ENCODE results near the gene FAM168A.
"Not testable (repeated sequence)": the region's sequence is repeated elsewhere in the genome, so short reads cannot be mapped to it uniquely, and the experiment has no call there.

FAM168A gene

DNA sequence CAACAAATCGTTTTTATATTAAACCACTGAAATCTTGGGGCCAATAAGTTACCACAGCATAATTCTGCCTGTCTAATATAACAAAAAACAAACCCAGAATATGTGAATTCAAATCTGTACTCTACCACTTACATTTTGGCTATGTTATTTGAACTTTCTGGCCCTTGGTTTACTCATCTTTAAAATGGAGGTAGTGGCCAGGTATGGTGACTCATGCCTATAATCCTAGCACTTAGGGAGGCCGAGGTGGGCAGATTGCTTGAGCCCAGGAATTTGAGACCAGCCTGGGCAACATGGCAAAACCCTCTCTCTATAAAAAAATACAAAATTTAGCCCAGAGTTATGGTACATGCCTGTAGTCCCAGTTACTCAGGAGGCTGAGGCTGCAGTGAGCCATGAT is 84.2 kb downstream of the FAM168A start:
- DNase-seq = no peak

DNA sequence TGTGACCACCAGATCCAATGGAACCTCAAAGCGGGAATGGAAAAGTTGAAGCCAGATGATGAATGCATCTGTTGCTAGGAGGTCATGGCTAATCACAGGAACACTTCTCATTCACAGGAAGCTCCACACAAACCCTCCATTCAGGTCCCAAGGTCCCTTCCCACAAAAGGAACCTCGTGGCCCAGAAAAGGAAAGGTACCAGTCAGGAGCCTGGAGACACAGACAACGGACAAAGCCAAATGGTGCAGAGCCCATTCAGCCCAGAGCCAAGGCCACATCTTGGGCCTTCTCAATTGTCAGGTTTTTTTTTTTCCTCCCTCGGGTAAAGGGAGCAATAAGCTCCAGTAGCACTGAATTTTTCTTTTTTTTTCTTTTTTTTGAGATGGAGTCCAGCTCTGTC is 87.0 kb downstream of the FAM168A start:
- no peak for DNase-seq

DNA sequence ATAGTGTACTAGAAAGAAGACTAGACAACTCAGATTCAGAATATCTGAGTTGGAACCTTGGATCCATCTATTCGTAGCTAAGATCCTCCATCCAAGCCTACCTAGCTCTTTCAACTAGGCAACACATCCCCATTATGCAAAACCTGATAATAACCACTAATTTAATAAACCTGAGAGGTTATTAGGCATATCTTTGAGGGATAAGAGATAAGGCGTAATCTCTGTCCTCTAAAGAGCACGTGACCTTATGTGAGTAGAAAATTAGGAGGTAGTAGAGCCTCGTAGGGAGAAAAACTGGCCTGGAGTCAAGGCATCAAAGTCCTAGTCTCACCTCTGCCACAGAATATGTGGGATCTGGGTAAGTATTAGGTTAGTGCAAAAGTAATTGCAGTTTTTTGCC is 87.8 kb downstream of the FAM168A start:
- no peak for DNase-seq

DNA sequence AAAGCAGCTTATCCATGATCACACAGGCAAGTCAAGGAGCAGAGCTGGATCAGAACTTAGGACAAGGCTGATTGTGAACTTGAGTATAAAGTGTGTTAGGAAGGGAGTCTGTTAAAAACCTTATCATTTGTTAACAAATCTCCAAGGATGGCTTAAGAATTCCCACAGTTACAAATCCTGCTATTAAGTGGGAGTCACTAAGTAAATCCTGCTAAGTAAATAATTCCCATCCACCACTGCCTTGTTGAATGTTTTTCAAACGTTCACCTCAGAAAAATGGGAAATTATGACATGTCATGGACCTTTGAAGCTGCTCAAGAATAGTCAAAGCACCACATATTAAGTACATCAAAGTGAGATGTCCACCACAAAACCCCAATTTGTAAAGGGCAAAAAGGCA is 88.7 kb downstream of the FAM168A start:
- DNase-seq = no peak

DNA sequence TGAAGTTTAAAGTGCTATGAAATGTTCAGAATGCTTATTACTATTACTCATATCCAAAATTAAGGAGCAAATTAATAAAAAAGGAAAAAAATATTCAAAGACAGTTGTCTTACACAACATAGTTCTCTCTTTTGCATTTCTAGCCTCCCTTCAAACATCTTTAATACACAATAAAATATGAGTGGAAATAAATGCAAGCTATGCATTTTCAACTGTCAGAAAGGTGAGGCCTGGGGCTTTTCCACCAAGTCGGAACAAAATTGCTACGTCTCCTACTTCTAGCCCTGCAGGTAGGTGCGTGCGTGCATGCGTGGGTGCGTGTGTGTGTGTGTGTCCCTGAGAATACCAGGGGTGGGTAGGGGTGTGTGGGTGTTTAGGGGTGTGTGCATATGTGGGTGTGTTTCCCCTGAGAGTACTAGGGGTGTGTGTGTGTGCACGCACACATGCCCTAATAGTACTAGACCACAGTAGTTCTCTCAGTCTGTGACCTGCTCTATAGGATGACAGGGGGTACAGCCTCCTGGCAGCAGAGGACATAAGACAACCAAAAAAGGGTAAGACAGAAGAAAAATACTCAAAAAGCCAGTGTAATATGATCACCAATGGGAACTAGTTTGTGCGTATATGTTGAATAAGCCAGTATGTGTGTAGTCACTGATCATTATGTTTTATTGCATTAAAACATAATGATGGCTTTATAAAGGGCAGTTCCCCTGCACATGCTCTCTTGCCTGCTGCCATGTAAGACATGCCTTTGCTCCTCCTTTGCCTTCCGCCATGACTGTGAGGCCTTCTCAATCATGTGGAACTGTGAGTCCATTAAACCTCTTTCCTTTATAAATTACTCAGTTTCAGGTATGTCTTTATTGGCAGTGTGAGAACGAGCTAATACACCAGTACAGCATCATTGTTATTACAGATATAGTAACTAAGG is 89.4 kb downstream of the FAM168A start:
- DNase-seq = no peak

DNA sequence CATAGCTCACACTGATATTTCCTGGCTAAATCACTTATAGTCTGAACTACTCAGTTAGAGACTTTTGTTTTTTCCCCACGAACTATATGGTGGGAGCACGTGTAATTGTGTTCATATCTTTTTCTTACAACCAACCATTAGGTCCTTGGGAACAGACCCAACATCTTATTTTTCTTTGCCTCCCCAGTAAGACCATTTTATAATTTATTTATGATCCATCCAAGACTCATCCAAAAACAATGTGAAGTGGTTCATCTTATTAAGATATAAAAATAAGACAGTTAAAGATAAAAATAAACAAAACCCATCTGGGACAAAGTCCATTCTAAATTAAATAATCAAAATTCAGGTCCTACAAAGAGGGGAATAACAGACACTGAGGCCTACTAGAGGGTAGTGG is 90.8 kb downstream of the FAM168A start:
- no peak for DNase-seq

DNA sequence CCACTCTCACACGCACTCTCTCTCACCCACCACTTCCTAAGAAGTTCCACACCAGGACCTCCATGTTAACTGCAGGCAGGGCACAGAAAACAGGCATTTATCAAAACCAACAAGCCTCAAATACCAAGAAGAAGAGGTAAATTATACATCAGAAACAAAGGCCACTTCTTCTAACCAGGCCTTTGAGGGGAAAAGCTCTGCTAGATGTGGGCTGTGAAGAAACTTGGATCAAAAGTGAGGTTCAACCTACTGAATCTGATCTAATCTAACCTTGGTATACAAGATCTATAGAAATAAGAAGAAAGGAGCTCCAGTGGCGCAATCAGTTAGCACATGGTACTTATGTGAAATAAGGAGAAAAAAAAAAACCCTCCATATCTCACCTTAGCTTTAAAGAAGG is 91.9 kb downstream of the FAM168A start:
- DNase-seq = no peak

DNA sequence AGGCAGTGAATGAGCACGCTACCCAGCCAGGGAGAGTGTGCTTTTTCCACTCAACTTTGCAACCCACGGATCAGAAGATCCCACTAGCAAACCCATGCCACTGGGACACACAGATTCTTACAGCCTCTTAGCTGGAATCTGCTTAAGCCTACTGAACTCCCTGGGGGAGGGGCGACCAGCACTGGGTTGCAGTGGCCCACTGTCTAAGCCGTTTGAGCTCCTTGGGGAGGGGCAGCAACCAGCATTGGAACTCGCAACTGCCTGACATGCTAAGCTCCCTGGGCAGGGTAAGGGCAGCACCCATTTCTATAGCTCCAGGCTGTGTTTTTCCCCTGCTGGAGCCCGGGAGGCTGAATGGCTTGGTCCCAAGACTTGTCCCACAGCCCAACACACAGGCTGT is 99.6 kb downstream of the FAM168A start:
- no peak for DNase-seq

DNA sequence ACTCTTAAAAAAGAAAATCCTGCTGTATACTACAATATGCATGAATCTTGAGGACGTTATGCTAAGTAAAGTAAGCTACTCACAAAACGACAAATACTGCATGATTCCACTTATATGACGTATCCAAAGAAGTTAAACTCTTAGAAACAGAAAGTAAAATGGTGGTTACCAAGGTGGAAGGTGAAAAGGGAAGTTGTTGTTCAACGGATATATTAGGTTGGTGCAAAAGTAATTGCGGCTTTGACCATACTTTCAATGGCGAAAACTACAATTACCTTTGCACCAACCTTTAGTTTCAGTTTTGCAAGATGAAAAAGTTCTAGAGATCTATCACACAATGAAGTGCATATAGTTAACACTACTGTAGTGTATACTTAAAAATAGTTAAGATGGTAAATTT is 101.8 kb downstream of the FAM168A start:
- DNase-seq = no peak

DNA sequence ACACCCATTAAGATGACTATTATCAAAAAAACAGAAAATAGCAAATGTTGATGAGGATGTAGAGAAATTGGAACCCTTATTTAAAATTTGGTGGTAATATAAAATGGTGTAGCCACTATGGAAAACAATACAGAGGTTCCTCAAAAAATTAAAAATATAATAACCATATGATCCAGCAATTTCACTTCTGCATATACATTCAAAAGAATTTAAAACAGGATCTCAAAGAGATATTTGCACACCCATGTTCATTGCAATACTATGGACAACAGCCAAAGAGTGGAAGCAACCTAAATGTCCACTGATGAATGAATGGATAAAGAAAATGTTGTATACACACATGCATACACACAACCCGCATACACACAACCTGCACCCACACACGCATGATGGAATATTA is 102.2 kb downstream of the FAM168A start:
- no peak for DNase-seq

DNA sequence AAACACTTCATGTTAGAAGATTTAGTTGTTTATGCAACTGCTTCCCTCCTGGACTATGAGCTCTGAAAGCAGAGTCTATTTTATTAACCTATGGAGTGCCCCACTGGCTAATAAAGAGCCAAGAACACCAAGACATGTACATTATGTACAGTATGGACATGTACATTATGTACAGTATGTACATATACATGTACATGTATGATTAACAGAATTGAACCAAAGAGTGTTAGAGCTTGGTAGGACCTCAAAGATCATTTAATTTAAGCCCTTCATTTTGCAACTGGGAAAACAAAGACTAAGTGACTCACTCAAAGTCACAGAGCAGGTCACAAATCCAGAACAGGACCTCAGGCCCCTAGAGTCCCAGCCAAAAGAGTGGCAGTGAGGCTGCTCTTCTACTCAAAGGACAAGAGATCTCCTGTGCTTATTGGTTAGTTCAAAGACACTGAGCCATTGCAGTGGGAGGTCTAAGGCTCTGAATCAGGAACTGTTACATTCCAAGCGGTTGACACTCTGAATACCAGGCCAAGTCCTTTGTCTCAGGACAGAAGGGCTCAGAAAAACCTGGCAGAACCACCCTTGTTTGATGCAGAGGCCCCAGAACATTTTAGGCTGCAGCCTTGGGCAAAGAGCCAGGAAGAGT is 103.8 kb downstream of the FAM168A start:
- no peak for DNase-seq

DNA sequence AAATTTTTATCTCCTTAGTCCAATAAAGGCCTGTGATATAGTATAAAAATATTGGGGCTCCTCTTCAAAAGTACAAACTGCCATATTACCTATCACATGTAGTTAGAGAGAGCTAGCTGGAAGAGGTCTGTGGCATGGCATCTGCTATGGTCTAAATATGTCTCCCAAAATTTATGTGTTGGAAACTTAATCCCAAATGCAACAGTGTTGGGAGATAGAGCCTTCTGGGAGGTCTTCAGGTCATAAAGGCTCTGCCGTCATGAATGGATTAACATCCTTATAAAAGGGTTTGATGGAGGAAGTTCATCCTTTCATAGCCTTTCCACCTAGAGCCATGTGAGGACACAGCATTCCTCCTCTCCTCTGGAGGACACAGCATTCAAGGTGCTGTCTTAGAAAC is 116.3 kb downstream of the FAM168A start:
- DNase-seq = no peak

DNA sequence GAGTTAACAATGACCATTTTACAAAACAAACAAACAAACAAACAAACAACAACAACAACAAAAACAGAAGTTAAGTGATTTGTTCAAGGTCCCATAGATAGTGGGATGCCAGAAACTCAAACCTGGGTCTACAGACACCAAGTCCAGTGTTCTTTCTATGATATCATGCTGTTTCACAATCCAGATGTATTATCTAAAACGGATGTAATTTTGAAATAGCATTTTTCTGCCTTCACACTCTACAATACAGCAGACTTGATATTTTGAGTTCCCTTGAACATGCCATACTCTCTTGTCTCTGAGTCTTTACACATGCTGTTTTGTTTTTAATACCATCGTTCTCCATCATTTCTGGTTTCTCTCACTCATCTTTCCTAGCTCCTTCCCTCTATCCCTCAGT is 117.2 kb downstream of the FAM168A start:
- no peak for DNase-seq

DNA sequence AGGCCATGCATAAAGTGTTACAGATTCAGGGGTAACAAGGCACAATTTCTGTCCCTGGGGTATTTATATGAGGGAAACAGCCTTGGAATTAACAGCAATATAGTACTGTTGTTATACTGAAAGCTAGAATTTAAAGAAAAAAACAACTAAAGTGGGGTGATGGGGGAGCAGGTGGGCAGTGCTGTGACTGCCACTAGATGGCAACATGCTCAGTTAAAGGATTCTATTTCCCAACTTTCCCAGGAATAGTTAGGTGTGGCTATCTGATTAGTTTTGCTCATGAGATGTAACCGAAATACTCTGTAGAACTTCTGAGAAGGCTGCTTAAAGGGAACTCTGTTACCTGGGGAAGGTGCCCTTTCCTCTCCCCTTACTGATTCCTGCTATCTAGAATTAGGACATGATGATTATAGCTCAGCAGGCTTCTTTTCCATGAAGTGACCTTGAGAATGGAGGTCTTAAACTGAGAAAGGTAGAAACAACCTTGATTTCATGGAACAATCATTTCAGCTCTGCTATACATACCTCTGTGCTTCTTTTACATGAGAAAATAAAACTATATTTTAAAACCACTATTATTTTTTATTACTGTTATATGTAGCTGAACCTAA is 119.1 kb downstream of the FAM168A start:
- DNase-seq = no peak

DNA sequence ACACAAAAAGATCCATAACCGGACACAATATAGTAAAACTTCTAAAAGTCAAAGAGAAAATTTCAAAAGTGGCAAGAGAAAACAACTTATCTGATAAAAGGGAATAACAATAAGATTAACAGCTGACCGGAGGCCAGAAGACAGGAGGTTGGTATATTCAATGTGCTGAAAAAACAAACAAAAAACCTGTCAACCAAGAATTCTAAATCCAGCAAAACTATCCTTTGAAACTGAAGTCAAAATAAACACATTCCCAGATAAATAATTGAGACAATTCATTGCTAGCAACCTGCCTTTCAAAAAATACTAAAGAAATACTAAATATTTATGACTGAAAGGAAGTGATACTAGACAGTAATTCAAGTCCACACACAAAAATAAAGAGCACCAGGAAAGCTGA is 120.4 kb downstream of the FAM168A start:
- no peak for DNase-seq

DNA sequence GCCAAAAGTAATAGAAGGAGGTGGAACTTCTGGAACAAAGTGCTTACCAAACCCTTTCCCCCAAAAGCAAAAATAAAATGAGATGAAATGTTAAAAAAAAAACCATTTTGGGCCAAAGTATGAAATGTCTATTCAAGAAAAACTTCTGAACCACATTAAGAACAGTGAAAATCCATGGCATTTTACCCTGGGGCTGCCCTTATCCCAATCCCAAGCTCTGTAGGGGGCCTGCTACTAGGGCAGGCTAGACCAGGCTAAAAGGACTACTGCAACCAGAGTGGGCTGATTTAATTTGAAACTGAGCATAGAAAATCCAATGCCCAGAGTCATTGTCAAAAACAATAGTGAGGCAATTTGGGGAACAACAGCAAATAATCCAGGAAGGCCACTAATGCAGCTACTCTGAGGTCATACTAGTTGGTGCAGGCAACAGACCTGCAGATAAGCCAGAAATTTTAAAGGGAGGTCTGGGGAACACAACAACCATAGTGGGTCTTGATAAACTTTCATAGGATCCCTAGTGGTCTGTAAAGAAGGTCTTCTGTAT is 122.3 kb downstream of the FAM168A start:
- DNase-seq = no peak

DNA sequence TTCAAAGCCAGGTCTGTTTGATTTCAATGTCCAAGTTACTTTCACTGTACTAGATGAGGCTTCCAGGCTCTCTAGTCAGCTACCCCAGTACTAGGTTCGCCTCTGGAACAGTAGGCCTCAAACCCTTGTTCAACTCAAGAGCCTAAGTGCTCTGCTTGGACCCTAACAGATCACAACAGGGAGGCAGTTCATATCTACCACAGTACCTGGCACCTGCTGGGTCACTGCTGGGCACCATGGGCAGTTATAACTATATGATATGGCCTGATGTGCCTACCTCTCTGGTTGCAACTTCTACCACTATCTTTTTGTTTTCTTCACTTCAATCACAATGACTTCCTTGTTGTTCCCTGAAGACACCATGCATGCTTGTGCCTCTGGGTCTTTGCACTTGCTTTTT is 124.7 kb downstream of the FAM168A start:
- no peak for DNase-seq

DNA sequence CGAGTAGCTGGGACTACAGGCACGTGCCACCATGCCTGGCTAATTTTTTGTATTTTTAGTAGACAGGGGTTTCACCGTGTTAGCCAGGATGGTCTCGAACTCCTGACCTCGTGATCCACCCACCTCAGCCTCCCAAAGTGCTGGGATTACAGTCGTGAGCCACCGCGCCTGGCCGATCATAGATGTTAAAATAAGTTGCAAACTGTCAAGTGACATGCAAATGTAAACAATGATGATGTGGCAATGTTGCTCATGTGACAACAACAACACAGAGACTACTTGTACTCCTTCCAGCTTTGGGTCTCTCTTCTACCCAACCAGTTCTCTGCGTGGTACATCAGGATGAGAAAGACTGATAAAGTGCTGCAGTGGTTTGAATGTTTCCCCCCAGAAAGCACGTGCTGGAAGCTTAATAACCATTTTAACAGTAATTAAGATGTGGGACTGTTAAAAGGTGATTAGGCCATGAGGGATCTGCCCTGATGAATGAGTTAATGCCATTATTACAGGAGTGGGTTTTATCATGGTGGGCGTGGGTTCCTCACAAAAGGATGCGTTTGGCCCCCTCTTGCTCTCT is 127.8 kb downstream of the FAM168A start:
- DNase-seq = not testable (repeated sequence)

DNA sequence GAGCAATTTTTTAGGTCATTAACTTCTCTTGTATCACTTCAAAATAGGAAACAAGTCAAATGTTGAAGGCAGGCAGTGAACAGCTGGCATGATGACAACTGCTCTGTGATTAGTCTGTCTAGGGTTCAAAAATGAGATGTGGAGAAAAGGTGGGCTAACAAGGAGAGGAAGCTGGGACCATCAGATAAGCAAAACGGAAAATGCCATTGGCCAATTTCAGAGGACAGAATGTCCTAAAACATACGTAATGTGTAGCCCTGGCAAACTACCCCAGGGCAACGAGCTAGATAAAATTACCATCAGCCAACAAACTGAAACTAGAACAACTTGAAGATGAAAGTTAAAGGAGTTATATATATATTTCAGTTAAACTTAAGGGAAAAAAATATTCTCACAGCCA is 128.5 kb downstream of the FAM168A start:
- DNase-seq = no peak

DNA sequence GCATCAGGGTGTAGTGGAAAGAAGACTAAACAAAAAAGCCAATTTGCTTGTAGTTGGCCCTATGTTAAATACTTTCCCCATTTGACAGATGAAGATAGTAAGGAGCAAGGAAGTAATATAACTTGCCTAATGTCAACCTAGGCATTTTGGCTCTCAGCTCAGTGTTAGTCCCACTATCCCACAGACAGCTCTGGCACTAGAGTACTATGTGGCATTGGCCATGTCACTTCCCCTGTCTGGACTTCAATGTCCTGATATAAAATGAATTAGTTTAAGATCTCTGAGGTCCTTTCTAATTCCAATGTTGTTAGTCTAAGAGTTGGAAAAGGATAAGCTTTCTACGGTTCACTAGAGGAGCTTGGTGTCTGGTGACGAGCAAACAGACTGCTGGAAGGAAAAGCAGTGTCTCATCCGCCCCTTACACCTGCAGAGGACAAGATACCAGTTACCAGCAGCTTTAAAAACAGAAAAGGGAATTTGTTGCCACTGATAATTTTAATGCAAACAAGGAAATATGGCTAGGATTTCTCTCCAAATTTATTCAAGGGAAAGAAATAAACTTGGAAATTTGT is 129.2 kb downstream of the FAM168A start:
- DNase-seq = no peak

DNA sequence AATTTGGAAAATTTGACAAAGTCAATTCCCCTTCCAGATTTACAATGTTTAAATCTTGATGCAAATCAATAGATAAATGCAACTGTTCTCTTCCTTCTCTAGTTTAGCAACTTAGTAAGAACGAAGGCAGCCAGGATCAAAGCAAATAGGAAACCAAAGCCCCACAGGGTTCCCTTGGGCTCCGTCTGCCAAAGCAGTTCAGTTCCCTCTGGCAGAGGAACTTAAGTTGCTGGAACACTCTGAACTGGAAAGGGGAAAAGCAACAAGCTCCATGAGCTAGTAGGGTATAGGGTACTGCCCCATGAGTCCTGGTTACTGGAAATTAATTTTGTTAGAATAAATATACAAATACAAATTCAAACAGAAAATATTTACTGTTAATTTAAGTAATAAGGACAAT is 130.4 kb downstream of the FAM168A start:
- DNase-seq = no peak

DNA sequence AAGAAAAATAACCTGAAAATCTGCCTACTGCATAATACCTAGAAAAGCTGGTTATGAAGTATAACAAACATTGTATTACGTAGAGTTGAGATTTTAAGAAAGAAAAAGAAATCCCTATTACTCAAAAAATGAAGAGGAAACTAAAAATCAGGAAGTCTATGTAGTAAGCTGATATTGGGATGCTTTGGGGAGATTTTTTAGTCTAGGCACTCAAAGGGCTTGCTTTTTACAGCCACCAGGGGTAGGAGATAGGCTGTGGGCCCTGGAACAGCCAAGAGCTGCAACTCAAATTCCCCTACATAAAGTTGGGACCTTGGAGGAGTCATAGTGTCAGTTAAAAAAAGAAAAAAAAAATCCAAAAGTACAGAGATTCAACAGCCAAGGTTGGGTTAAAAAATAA is 131.3 kb downstream of the FAM168A start:
- peak in 1 of 2 donors; percentile 1 for DNase-seq

DNA sequence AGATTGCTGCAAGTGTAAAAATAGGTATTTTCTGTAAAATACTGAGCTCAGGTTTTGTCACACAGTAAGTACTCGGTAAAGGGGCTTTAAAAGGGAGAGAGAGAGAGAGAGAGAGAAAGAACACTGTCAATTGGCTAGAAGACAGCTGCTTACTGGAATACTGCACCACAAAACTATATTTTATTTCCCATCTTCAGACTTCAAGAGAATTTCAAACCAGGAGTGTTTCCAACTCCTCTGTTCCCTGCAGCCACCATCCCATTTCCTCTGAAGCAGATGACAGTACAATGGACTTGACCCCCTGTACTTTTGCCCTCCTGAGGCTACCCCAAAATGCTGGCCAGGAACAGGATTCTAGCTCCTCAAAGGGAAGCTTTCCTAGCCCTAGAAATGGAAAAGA is 132.0 kb downstream of the FAM168A start:
- DNase-seq = no peak

All from CD4-positive, alpha-beta T cell treated with Interleukin-1 beta for 1 hour (primary cell).